Choroid plexus epithelial cell (primary cell): ENCODE results near the gene E2F3.

ENCODE experiments used
- DNase-seq: peaks from one replicate; pipeline ENCODE4 v3.0.0-alpha.2; 2010; ENCODE audit warnings: low read depth
- H3K4me3 ChIP-seq: 2 replicates; pipeline ENCODE4 v1.5.1; 2011; ENCODE audit warnings: low read depth, mild to moderate bottlenecking, control low read depth, low read length, moderate library complexity
- TF ChIP-seq, protein P1 (sequence below): conservative IDR thresholded peaks from 2 replicates; pipeline ENCODE4 v1.5.1; 2011; ENCODE audit warnings: low read depth, mild to moderate bottlenecking, control low read depth, inconsistent platforms, low read length, moderate library complexity

E2F3 gene

DNA sequence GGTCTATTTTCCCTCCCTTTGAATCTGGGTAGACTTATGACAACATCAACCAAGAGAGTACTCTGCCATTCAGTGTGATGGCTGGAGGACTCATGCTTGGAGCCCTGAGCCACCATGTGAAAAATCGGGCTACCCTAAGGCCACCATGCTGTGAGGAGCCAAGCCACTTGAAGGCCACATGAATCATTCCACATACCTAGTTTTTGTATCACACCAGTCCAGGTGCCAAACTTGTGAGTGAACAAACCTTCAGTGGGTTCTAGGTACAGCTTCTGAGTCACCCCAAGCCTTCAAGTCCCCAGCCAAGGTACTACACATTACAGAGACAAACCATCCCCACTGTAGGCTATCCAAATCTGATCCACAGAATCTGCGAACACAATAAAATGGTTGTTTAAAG is 37.4 kb upstream of the E2F3 start:
- no peak overlapping the region for H3K4me3 ChIP-seq
- TF ChIP-seq, protein P1, sequence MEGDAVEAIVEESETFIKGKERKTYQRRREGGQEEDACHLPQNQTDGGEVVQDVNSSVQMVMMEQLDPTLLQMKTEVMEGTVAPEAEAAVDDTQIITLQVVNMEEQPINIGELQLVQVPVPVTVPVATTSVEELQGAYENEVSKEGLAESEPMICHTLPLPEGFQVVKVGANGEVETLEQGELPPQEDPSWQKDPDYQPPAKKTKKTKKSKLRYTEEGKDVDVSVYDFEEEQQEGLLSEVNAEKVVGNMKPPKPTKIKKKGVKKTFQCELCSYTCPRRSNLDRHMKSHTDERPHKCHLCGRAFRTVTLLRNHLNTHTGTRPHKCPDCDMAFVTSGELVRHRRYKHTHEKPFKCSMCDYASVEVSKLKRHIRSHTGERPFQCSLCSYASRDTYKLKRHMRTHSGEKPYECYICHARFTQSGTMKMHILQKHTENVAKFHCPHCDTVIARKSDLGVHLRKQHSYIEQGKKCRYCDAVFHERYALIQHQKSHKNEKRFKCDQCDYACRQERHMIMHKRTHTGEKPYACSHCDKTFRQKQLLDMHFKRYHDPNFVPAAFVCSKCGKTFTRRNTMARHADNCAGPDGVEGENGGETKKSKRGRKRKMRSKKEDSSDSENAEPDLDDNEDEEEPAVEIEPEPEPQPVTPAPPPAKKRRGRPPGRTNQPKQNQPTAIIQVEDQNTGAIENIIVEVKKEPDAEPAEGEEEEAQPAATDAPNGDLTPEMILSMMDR, result no peak
- DNase-seq, result no peak

GRCh38 chr6:20365456-20365855 is 36.2 kb upstream of the E2F3 start:
- H3K4me3 ChIP-seq, result no peak overlapping the region
- no peak for DNase-seq
- TF ChIP-seq, protein P1, result no peak

- no peak overlapping the region for H3K4me3 ChIP-seq
- TF ChIP-seq, protein P1, result no peak
- DNase-seq, result no peak
Measured at GRCh38 chr6:20366082-20366830, 35.4 kb upstream of the E2F3 start.

DNA sequence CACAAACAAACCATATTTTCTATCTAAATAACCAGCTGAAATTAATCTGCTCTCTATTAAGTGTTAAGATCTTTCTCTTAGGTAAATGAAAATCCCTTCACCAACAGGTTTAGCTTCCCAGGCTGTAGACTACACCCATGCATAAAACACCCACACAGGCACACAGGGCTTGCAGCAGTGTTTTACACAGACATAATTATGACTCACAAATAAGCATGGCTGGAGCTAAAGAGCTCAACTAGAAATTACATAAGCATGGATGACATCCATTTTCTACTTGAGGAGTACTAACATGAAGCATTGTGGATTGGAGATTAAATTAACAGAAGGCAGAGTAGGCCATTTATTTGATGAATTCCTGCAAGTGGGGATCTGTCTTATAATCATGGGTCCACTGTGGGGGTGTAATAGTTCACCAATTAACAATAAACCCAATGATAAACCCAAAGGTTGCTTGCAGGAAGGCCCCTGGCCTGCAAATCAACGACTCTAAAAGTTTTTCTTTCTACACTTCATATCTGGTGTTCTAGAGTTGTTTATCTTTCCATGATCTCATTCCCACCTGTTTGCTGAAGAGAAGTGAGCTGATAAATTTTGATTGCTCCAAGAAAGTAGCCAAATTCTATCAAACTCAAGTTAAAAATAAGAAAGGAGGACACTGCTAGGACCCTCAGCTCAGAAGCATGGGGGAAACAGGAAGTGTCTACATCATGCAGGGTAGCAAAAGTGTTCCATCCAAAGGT is 33.8 kb upstream of the E2F3 start:
- TF ChIP-seq, protein P1, result no peak
- H3K4me3 ChIP-seq, result no peak overlapping the region
- peak; percentile 13 for DNase-seq

- DNase-seq, result no peak
- TF ChIP-seq, protein P1, result no peak
- no peak overlapping the region for H3K4me3 ChIP-seq
Measured at GRCh38 chr6:20370393-20370792, 31.3 kb upstream of the E2F3 start.

DNA sequence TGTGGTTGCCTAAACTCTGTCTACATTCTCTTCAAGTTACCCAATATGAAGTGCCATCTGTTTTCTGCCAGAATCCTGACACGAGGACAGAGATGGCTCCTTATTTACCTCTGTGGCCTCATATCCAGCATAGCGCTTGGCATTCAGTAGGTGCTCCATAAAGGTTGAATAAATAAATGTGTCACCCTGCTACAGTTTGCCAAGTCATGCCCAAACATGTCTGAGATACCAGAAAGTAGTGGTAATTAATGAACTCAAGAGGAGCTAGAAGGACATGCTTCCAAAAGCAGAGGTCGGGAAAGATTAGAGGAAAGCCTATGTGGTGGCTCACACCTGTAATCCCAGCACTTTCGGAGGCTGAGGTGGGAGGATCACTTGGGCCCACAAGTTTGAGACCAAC is 30.9 kb upstream of the E2F3 start:
- DNase-seq, result no peak
- TF ChIP-seq, protein P1, result no peak
- no peak overlapping the region for H3K4me3 ChIP-seq

DNA sequence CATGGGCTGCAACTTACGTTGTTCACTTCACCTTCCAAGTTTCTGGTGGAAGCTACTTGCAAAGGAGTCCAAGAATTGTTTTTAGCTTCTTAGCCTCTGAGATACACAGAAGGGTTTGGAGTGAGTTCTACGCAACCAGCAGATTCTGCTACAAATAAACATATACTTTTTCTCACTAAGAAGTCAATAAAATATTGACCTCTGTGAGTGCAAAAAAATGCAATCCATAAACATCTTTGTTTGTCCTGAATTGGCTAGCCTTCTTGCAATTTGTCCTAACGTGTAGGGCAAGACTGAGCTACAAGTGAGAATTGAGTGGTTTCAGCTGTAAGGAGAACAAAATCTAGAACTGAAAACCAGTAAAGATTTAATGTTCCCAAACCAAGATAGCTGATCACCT is 26.2 kb upstream of the E2F3 start:
- H3K4me3 ChIP-seq, result no peak overlapping the region
- DNase-seq, result no peak
- TF ChIP-seq, protein P1, result no peak
